HG02852 (cell line): ENCODE results near the gene HBQ1.
"Not testable (repeated sequence)": the region's sequence is repeated elsewhere in the genome, so short reads cannot be mapped to it uniquely, and the experiment has no call there.

Experiments used
- ATAC-seq: cut with Tn5 transposase; IDR thresholded peaks from one replicate; pipeline ENCODE4 v1.9.1; 2021; ENCODE audit warnings: mild to moderate bottlenecking, moderate library complexity; ENCODE audit not compliant: unreplicated experiment

Gene HBQ1

GRCh38 chr16:175011-175949, 5.0 kb upstream of the HBQ1 start:
- no peak for ATAC-seq

GRCh38 chr16:176006-176405, 4.3 kb upstream of the HBQ1 start:
- not testable (repeated sequence) for ATAC-seq

- not testable (repeated sequence) for ATAC-seq
Observed at GRCh38 chr16:176477-177382, 3.5 kb upstream of the HBQ1 start, which contains the start of gene HBA1. Gene HBA1, plus strand, starts transcription at chr16:176680. Its CDS starts 37 bp downstream, at chr16:176717.

GRCh38 chr16:177394-177822, 2.9 kb upstream of the HBQ1 start:
- ATAC-seq: no peak

- ATAC-seq: no peak
Observed at GRCh38 chr16:177981-178667, 2.1 kb upstream of the HBQ1 start.

- no peak for ATAC-seq
Observed at GRCh38 chr16:178668-179015, 1.6 kb upstream of the HBQ1 start.

- no peak for ATAC-seq
Observed at GRCh38 chr16:179211-180092, 807 bp upstream of the HBQ1 start.

GRCh38 chr16:180681-181564, 664 bp downstream of the HBQ1 start:
- ATAC-seq: no peak

GRCh38 chr16:181565-182021, 1.3 kb downstream of the HBQ1 start:
- ATAC-seq: no peak

GRCh38 chr16:183005-183404, 2.7 kb downstream of the HBQ1 start:
- no peak for ATAC-seq

GRCh38 chr16:185213-185612, 5.0 kb downstream of the HBQ1 start:
- ATAC-seq: no peak

GRCh38 chr16:185691-186090, 5.4 kb downstream of the HBQ1 start:
- no peak for ATAC-seq

GRCh38 chr16:187330-187729, 7.1 kb downstream of the HBQ1 start:
- ATAC-seq: no peak

GRCh38 chr16:188674-189073, 8.4 kb downstream of the HBQ1 start:
- no peak for ATAC-seq

GRCh38 chr16:189604-190186, 9.4 kb downstream of the HBQ1 start:
- ATAC-seq: no peak

GRCh38 chr16:191831-192230, 11.6 kb downstream of the HBQ1 start:
- no peak for ATAC-seq

GRCh38 chr16:192686-193085, 12.4 kb downstream of the HBQ1 start:
- ATAC-seq: no peak

- ATAC-seq: no peak
Observed at GRCh38 chr16:193441-193840, 13.2 kb downstream of the HBQ1 start.

GRCh38 chr16:194516-194915, 14.3 kb downstream of the HBQ1 start:
- ATAC-seq: no peak
